IPS-NIHi7 (cell line): ENCODE results near the gene NUCB1.
A peak's percentile ranks its signal among the peaks of the same experiment; 100 is the strongest.

Source experiments
- DNase-seq: peaks from one replicate; pipeline ENCODE4 v3.0.0; 2012; ENCODE audit warnings: mixed read lengths; ENCODE audit errors: extremely low spot score

The NUCB1 gene

DNA sequence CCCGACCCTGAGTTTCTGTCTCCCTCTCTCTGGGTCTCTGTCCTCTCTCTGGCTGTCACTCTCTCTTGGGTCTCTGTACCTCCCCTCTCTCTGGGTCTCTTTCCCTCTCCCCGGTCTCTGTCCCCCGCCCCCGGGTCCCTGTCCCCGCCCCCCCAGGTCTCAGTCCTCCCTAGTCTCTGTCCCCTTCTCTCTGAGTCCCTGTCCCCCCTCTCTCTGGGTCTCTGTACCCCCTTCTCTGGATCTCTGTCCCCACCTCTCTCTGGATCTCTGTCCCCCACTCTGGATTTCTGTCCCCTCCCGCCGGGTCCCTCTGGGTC is 62.7 kb downstream of the NUCB1 start:
- no peak for DNase-seq

DNA sequence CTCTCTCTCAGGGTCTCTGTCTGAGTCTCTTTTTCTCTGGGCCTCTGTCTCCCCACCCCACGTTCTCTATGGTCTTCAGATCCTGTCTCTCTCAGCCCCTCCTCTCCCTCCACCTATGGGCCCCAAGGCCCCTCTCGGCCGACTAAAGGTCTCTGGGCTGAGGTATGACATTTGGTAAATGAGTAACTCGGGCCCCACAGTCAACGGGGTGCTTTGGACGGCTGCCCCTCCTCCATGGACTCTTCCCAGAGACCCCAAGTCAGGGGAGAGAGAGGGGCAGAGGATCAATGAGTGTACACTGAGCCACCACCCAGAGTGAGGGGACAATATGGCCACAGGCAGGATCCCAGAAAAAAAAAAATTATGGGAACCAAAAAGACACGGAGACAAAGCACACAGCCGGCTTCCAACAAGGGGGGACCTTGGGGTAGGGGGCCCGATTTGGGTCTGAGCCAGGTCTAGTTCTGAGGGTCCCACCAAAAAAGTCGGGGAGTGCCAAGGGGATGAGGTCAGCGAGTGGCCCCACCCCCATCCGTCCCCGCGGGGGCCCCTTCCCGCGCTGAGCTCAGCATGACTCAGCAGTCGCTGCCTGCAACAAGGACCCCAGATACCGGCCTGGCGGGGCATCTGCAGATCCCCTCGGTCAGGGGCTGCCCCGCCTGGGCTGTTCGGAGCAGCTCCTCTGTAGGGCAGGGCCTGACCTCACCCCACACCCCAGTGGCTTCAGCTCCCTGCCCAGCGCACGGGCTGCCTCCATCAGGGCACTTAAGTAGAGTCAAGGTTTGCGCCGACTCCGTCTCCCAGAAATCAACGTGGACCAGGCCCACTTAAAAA is 63.5 kb downstream of the NUCB1 start:
- DNase-seq = peak; percentile 85

DNA sequence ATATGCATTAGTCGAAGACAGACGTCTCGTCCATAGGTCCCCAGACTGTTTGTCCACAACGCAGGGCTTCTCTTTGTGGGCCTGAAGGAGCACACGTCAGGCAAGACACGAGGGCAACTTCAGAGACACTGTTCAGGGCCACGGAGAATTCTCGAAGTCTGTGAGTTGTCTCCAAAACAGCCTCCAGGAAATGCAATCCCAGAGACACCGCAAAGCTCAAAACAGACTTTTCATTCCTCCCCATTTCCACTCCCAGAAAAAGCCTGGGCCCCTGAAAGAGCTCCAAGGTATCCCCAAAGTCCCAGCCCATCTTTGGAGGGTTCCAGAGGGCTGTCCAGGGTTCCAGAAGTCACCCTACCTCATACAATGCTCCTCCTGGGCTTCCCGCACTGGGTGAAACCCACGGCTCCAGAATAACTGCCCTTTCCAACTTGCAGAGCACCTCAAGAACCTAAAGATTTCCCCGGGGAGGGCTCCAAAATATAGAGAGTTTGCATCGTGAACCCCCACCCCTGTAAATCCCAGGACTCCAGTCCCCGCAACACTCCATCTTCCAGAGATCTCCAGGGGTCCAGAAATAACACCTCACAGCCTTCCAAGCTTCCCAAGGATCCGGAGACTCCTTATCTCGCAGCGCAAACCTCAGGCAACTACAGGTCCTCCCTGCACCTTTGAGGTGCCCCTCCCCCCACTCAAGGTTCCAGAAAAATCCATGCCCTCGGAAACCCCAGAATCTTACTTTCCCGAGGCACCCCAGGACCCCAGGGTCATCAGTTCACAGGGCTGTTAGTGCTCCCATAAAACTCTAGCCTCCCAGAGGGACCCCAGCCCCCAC is 64.3 kb downstream of the NUCB1 start:
- DNase-seq = peak; percentile 34

DNA sequence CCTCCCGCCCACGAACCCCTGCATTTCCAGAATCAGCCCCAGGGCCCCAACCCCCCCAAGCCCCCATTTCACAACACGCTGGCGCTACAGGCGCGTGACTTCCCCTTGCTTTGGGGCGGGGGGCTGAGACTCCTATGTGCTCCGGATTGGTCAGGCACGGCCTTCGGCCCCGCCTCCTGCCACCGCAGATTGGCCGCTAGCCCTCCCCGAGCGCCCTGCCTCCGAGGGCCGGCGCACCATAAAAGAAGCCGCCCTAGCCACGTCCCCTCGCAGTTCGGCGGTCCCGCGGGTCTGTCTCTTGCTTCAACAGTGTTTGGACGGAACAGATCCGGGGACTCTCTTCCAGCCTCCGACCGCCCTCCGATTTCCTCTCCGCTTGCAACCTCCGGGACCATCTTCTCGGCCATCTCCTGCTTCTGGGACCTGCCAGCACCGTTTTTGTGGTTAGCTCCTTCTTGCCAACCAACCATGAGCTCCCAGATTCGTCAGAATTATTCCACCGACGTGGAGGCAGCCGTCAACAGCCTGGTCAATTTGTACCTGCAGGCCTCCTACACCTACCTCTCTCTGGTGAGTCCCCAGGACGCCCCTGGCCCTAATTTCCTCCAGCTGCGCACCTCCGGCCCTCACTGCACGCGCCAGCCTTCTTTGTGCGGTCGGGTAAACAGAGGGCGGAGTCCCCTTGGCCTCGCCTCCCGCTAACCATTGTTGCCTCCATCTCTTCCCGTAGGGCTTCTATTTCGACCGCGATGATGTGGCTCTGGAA is 65.1 kb downstream of the NUCB1 start, which contains the start of gene FTL:
FTL (plus strand) TSS at position 270 of the 766 bp plus-strand sequence; CDS start at position 469, 199 bp downstream.
- peak; percentile 96 for DNase-seq

DNA sequence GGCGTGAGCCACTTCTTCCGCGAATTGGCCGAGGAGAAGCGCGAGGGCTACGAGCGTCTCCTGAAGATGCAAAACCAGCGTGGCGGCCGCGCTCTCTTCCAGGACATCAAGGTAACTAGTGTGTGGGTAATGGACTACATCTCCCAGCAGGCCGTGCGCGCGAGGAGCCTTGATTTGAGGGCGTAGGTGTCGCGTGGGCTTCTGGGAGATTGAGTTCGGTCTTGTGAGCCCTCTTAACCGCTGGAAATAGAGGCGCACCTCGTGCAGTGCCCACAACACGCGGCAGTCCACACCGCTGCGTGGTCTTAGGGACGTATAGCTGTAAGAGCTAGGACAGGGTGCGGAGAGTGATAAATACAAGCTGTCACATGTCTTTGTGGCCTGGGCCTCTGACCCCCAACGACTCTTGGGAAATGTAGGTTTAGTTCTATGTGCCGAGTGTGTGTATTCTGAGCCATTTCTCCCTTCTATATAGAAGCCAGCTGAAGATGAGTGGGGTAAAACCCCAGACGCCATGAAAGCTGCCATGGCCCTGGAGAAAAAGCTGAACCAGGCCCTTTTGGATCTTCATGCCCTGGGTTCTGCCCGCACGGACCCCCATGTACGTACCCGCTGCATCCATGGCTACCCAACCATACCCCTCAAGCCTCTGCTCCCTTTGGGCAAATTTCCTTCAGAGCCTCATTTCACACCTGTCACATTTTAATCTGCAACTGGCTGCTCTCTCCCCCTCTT is 65.9 kb downstream of the NUCB1 start:
- peak; percentile 57 for DNase-seq

DNA sequence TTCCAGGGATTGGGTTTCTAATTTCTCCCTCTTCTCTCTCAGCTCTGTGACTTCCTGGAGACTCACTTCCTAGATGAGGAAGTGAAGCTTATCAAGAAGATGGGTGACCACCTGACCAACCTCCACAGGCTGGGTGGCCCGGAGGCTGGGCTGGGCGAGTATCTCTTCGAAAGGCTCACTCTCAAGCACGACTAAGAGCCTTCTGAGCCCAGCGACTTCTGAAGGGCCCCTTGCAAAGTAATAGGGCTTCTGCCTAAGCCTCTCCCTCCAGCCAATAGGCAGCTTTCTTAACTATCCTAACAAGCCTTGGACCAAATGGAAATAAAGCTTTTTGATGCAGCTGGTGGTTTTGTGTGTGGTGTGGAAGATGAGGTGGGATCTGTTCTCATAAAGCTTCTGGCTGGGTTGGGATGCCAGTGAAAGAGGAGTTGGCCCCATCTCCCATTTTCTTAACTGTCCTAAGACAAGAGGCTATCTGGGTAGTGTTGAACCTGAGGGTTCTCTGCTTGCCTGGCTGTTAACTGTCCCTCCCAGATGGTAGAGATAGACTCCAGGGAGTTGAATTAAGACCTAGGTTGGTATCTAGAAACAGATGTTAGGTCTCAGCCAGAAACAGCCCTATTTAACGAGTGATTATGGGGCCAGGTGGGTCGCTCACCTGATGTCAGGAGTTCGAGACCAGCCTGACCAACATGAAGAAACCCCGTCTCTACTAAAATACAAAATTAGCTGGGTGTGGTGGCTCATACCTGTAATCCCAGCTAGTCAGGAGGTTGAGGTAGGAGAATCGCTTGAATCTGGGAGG is 66.6 kb downstream of the NUCB1 start:
- DNase-seq = no peak

DNA sequence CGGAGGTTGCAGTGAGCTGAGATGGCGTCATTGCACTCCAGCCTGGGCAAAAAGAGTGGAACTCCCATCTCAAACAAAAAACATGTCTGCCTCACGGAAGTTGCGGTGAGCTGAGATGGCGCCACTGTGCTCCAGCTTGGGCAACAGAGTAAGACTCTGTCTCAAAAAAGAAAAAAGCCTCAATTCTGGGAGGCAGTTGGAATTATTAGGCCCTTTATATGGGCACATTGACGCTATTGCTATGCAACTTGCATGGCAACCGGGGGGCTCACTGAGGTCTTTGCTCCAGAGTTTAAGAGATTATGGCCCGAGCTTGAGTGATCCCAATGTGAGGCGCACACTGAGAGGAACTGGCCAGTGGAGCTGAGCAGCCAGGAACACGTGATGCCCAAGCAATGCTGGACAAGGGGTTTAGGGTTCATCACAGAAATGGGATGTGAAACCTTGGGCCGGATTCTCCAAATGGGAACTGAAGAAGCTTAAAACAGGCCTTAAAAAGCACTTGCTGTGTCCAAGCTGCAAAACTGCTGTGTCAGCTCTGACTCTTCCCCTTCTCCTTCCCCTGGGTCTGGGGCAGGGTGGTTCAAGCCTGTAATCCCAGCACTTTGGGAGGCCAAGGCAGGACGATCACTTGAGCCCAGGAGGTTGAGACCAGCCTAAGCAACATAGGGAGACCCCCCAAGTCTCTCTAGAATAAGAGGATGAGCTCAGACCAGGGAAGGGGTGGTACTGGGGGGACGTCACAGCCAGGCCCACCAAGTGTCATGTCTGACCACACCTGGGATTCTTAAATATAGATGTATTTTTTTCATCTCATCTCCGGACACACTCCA is 67.5 kb downstream of the NUCB1 start:
- DNase-seq = no peak

DNA sequence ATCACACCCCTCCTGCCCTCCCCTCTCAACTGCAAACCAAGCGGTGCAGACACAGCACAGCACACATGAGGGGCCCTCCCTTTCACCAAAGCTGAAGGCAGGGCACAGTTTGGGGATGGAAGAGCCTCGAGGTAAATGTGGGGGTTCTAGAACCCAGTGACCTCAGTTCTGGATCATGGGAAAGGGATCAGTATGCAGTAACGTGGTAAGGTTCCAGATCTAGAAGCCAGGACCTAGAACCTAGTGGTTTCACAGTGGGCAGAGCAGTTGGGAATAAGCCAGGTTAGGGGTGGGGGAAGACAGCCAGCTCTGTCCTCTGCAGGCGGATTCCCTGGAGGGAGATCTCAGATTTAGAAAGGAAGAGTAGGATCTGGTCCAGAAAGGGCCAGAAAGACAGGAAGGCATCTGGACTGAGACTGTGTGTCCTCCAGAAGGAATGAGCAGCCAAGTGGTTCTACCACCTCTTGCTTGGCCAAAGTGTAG is 68.1 kb downstream of the NUCB1 start:
- no peak for DNase-seq

DNA sequence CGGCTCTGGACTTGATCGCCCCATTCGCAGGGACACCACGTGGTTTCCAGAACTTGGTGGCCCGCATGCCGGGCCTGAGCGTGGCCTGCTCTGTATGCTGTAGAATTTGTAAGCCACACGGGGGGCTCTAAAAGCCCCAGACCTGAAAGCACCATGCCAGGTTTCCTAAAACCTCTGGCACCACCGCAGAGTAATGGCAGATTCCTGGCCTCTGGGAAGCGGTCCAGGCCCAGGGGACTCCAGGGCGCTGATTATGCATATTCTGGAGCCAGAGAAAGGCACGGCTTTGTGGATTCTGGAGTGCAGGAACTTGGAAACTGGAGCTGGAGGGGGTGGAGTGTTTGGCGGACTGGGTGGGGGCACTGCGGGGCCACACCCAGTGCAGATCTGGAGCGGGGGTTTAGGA is 68.7 kb downstream of the NUCB1 start:
- no peak for DNase-seq

DNA sequence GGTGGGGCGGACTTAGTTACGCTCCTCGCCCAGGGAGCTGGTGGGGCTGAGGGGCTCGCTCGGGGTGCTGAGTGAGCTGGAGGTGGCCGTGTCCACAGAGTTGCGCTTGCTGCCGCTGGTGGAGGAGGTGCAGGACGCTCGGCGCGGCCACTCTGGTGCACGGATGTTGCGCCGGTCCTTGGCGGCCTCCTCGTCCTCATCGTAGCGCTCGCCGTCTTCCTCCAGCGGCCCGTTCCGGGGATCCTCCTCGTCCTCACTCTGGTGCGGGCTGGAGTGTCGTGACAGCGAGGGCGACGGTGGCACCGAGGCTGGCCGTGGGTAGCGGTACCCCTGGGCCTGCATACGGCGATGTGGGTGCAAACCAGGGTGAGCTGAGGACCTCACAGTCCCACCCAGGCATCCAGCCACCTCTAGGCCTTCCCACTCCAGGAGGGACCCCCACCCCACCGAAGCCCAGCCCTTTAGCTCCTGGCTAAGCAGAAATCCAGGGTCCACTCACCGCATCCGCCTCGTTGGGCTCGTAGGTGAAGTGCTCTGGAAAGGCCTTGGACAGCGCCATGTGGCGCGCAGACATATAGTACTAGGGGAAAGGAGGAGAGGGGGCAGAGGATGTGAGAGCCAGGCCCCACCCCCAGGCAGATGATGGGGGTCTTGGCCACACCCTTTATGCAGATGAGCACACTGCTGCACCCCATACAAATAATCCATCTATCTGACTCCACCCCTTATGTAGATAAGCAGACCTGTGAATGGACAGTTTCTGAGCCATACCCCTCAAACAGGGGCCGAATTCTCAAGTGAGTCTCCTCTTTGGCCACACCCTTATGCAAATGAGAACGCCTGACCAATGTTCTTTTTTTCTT is 69.4 kb downstream of the NUCB1 start:
- no peak for DNase-seq

DNA sequence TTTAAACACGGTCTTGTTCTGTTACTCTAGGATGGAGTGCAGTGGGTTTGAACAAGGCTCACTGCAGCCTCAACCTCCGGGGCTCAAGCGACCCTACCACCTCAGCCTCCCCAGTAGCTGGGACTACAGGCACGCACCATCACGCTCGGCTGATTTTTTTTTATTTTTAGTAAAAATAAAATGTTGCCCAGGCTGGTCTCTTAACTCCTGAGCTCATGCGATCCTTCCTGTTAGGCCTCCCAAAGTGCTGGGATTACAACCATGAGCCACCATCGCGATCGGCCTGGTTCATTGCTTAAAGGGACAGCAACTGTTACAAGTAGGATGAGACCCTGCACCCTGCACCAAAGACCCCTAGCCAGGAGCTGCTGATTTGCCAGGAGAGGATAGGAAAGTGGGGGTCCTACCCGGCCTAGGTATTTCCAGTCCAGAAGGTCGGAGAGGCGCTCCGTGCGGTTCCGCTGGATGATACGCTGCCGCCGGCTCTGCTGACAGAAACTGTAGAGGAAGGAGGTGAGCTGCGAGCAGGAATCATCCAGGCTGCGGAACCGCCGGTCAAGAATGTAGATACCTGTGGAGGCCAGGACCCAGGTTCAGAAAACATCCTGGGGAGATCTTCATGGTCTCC is 70.1 kb downstream of the NUCB1 start:
- DNase-seq = no peak

DNA sequence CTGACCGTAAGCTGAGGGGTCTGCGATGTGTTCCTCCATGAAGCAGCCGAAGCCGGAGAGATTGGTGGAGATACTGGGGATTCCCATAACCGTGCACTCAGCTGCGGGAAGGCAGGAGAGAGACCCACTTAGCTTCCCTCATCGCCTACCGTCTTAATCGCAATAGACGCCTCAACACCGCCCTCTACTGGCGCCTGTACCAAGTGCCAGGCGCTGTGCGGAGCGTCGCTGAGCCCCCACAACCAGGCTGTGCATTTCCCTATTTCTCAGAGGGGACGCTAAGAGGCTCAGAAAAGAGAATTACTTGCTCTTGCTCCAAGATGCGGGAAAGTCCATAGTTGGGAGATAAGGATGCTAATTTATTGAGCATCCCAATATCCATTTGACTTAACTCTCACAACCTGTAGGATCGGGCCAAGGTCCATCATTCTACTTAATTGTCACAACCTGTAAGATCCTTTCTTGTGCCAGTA is 70.8 kb downstream of the NUCB1 start:
- peak; percentile 88 for DNase-seq
